Hepatocyte (in vitro differentiated cells): ENCODE data around the gene FBXW10.
"Not testable (repeated sequence)": the region's sequence is repeated elsewhere in the genome, so short reads cannot be mapped to it uniquely, and the experiment has no call there.

Source experiments
- CTCF ChIP-seq: fragments of 200-600 bp; sonication (generic); IDR thresholded peaks from 2 replicates; pipeline ENCODE4 v1.5.1; 2016; ENCODE audit warnings: antibody characterized with exemption, mild to moderate bottlenecking; ENCODE audit not compliant: poor library complexity
- EZH2 ChIP-seq: fragments of 200-600 bp; sonication (generic); IDR thresholded peaks from 2 replicates; pipeline ENCODE4 v1.6.1; 2016; ENCODE audit warnings: antibody characterized with exemption, mild to moderate bottlenecking, borderline replicate concordance
- EZH2phosphoT487 ChIP-seq: fragments of 200-600 bp; sonication (generic); IDR thresholded peaks from one replicate; pipeline ENCODE4 v1.6.1; 2018; ENCODE audit warnings: antibody characterized with exemption, mild to moderate bottlenecking, low read depth, moderate library complexity; ENCODE audit not compliant: unreplicated experiment, severe bottlenecking

- TF ChIP-seq CTCF, EZH2, EZH2phosphoT487: not testable (repeated sequence)
These were observed 16.4 kb downstream of the FBXW10 start for GRCh38 chr17:18760221-18760620.
